GM23248 (cell line): Measurements from ENCODE around the gene PELO.

ENCODE experiments used
- EZH2 ChIP-seq: fragments of 200-600 bp; sonication (generic); IDR thresholded peaks from 2 replicates; pipeline ENCODE4 v1.6.1; 2018; ENCODE audit warnings: antibody characterized with exemption, mild to moderate bottlenecking; ENCODE audit not compliant: insufficient read depth, poor library complexity, severe bottlenecking
- EZH2phosphoT487 ChIP-seq: fragments of 200-600 bp; sonication (generic); IDR thresholded peaks from 2 replicates; pipeline ENCODE4 v1.6.1; 2018; ENCODE audit warnings: antibody characterized with exemption, moderate library complexity, mild to moderate bottlenecking, low read depth; ENCODE audit not compliant: insufficient read depth

GRCh38 chr5:52808316-52808901 is 20.7 kb downstream of the PELO start:
- TF ChIP-seq EZH2, result no peak
- no peak for TF ChIP-seq EZH2phosphoT487
